ENCODE measurements around the gene TPRN.

GRCh38 chr9:137220317-137221094, 20.0 kb upstream of the TPRN start:
- no peak for TF ChIP-seq CTCF (IDR thresholded peaks at IDR 0.05)
- TF ChIP-seq EP300 (IDR thresholded peaks at IDR 0.05; ENCODE audit: low read depth), result no peak
- TF ChIP-seq POLR2A (IDR thresholded peaks at IDR 0.05), result no peak
- no peak for TF ChIP-seq POLR2AphosphoS5 (IDR thresholded peaks at IDR 0.05)

Data from transverse colon (tissue), 4 donors.